ENCODE measurements around the gene COPE.

DNA sequence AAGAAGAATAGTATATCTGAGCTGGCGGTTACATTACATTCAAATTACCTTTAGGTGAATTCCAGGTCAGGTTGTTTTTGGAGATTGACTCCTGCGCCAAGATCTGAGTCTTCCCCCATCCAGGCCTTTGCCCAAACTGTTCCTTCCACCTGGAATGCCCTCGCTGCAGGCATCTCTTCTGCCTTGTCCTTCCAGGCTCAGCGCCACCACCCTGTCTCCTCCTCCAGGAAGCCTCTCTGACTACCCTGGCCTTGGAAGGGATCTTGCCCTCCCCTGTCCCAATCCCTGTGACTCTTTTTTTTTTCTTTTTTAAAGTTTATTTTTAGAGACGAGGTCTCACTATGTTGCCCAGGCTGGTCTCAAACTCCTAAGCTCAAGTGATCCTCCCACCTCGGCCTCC is 23.5 kb upstream of the COPE start:
- no peak for TF ChIP-seq POLR2A (IDR thresholded peaks at IDR 0.05)
- TF ChIP-seq, protein P1, sequence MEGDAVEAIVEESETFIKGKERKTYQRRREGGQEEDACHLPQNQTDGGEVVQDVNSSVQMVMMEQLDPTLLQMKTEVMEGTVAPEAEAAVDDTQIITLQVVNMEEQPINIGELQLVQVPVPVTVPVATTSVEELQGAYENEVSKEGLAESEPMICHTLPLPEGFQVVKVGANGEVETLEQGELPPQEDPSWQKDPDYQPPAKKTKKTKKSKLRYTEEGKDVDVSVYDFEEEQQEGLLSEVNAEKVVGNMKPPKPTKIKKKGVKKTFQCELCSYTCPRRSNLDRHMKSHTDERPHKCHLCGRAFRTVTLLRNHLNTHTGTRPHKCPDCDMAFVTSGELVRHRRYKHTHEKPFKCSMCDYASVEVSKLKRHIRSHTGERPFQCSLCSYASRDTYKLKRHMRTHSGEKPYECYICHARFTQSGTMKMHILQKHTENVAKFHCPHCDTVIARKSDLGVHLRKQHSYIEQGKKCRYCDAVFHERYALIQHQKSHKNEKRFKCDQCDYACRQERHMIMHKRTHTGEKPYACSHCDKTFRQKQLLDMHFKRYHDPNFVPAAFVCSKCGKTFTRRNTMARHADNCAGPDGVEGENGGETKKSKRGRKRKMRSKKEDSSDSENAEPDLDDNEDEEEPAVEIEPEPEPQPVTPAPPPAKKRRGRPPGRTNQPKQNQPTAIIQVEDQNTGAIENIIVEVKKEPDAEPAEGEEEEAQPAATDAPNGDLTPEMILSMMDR (IDR thresholded peaks at IDR 0.05) = no peak
